DND-41 (cell line): ENCODE results near the gene ZFP36L2.

ENCODE experiments used
- EZH2 ChIP-seq: IDR thresholded peaks from 3 replicates; pipeline ENCODE4 v1.6.1; 2012; ENCODE audit warnings: borderline replicate concordance, low read depth, mild to moderate bottlenecking, moderate library complexity, low read length, inconsistent platforms; ENCODE audit not compliant: severe bottlenecking
- TF ChIP-seq, protein P1 (sequence below): IDR thresholded peaks from 2 replicates; pipeline ENCODE4 v1.5.1; 2012; ENCODE audit warnings: borderline replicate concordance, low read length, moderate library complexity, mild to moderate bottlenecking; ENCODE audit not compliant: poor library complexity, severe bottlenecking; ENCODE audit errors: extremely low read depth

- TF ChIP-seq, protein P1, sequence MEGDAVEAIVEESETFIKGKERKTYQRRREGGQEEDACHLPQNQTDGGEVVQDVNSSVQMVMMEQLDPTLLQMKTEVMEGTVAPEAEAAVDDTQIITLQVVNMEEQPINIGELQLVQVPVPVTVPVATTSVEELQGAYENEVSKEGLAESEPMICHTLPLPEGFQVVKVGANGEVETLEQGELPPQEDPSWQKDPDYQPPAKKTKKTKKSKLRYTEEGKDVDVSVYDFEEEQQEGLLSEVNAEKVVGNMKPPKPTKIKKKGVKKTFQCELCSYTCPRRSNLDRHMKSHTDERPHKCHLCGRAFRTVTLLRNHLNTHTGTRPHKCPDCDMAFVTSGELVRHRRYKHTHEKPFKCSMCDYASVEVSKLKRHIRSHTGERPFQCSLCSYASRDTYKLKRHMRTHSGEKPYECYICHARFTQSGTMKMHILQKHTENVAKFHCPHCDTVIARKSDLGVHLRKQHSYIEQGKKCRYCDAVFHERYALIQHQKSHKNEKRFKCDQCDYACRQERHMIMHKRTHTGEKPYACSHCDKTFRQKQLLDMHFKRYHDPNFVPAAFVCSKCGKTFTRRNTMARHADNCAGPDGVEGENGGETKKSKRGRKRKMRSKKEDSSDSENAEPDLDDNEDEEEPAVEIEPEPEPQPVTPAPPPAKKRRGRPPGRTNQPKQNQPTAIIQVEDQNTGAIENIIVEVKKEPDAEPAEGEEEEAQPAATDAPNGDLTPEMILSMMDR = no peak
- TF ChIP-seq EZH2 = no peak
Measured at GRCh38 chr2:43190311-43191052, 35.9 kb downstream of the ZFP36L2 start.
